HG02588 (cell line): ENCODE measurements around the gene HDDC3.
"Not testable (repeated sequence)": the region's sequence is repeated elsewhere in the genome, so short reads cannot be mapped to it uniquely, and the experiment has no call there.

ENCODE experiments used
- ATAC-seq: cut with Tn5 transposase; IDR thresholded peaks from one replicate; pipeline ENCODE4 v1.9.1; 2021; ENCODE audit warnings: mild to moderate bottlenecking, moderate library complexity; ENCODE audit not compliant: unreplicated experiment

Gene HDDC3

GRCh38 chr15:90910441-90911301 lies 21.7 kb downstream of the HDDC3 start:
- ATAC-seq: no peak

- no peak for ATAC-seq
Measured at GRCh38 chr15:90909976-90910375, 22.4 kb downstream of the HDDC3 start.

GRCh38 chr15:90909449-90909848 lies 22.9 kb downstream of the HDDC3 start:
- not testable (repeated sequence) for ATAC-seq

- no peak for ATAC-seq
Measured at GRCh38 chr15:90907838-90908507, 24.4 kb downstream of the HDDC3 start.

GRCh38 chr15:90907051-90907660 lies 25.2 kb downstream of the HDDC3 start:
- ATAC-seq: no peak

- no peak for ATAC-seq
Measured at GRCh38 chr15:90906181-90906849, 26.0 kb downstream of the HDDC3 start.

- no peak for ATAC-seq
Measured at GRCh38 chr15:90905306-90906180, 26.8 kb downstream of the HDDC3 start.

- no peak for ATAC-seq
Measured at GRCh38 chr15:90904746-90905145, 27.6 kb downstream of the HDDC3 start.

GRCh38 chr15:90903733-90904536 lies 28.4 kb downstream of the HDDC3 start:
- no peak for ATAC-seq

- ATAC-seq: peak; percentile 48
Measured at GRCh38 chr15:90902840-90903732, 29.3 kb downstream of the HDDC3 start, which contains the start of gene MAN2A2. Gene MAN2A2, plus strand, starts transcription at chr15:90903302. Its CDS starts 906 bp downstream, at chr15:90904208.

GRCh38 chr15:90902040-90902839 lies 30.1 kb downstream of the HDDC3 start:
- peak; percentile 73 for ATAC-seq

- ATAC-seq: no peak
Measured at GRCh38 chr15:90901175-90902039, 30.9 kb downstream of the HDDC3 start.

GRCh38 chr15:90897131-90897655 lies 35.2 kb downstream of the HDDC3 start:
- not testable (repeated sequence) for ATAC-seq

GRCh38 chr15:90895571-90896117 lies 36.7 kb downstream of the HDDC3 start:
- ATAC-seq: no peak

GRCh38 chr15:90893175-90894090 lies 38.9 kb downstream of the HDDC3 start:
- ATAC-seq: no peak
